ENCODE data around the gene LARGE1. TPM values are rescaled to one million over a fixed set of nuclear protein-coding genes. Genes with fewer than 3 reads are reported as not detected.
A peak's percentile ranks its signal among the peaks of the same experiment; 100 is the strongest.

LARGE1 gene
- total RNA-seq, 1 experiment from 2014 or later: 1.3 TPM

GRCh38 chr22:33443683-33444082, 476.6 kb downstream of the LARGE1 start:
- Histone ChIP-seq H3F3A (ENCODE audit: low read length, unreplicated experiment) (no peaks in the 10 kb centered on the region), H3K4me3 (ENCODE audit: low read length) (no peak overlapping the region), H2AFZ (ENCODE audit: low read length) (no peak overlapping the region), H3K36me3 (ENCODE audit: low read depth, low read length) (no peaks in the 10 kb centered on the region), H3K9ac (ENCODE audit: low read length) (no peak overlapping the region), H3K9me2 (replicated peaks; ENCODE audit: low read length) (no peaks in the 10 kb centered on the region), H3K4me1 (ENCODE audit: insufficient read depth, low read length) (no peaks in the 10 kb centered on the region), H3K79me2 (ENCODE audit: low read length) (no peaks in the 10 kb centered on the region), H3K27ac (ENCODE audit: low read length) (no peak overlapping the region), H4K20me1 (ENCODE audit: low read length) (no peaks in the 10 kb centered on the region), H3K4me2 (ENCODE audit: low read length) (no peak overlapping the region), H3K27me3 (ENCODE audit: low read length) (no peaks in the 10 kb centered on the region), H3K9me3 (ENCODE audit: low read length) (0 out of 2 replicates have a peak, but pooled peaks cover 4% of the 10 kb centered on the region)
- DNase-seq: no peak
- intact Hi-C loops (cut with micrococcal nuclease): no loop called here
- ChIA-PET POLR2A (ENCODE audit: unreplicated experiment) (no interaction called here), CTCF (no interaction called here)
- TF ChIP-seq CTCF (conservative IDR thresholded peaks at IDR 0.05; ENCODE audit: low read depth, low read length): no peak
- TF ChIP-seq EZH2phosphoT487 (IDR thresholded peaks at IDR 0.05; ENCODE audit: borderline replicate concordance, low read length): no peak
- TF ChIP-seq EZH2 (IDR thresholded peaks at IDR 0.05; ENCODE audit: low read length, unreplicated experiment): no peak
- no peak for ATAC-seq
- no TSS peak for BruUV-seq (replicated peaks)

GRCh38 chr22:33440756-33441155, 479.5 kb downstream of the LARGE1 start:
- ChIA-PET POLR2A (ENCODE audit: unreplicated experiment) (no interaction called here), CTCF (no interaction called here)
- Histone ChIP-seq H3K4me1 (ENCODE audit: insufficient read depth, low read length) (no peaks in the 10 kb centered on the region), H3K9me2 (replicated peaks; ENCODE audit: low read length) (no peaks in the 10 kb centered on the region), H3K4me3 (ENCODE audit: low read length) (no peak overlapping the region), H3K36me3 (ENCODE audit: low read depth, low read length) (no peaks in the 10 kb centered on the region), H3K27ac (ENCODE audit: low read length) (no peak overlapping the region), H3K79me2 (ENCODE audit: low read length) (no peaks in the 10 kb centered on the region), H3K4me2 (ENCODE audit: low read length) (no peak overlapping the region), H4K20me1 (ENCODE audit: low read length) (no peaks in the 10 kb centered on the region), H3K9ac (ENCODE audit: low read length) (no peak overlapping the region), H3F3A (ENCODE audit: low read length, unreplicated experiment) (no peaks in the 10 kb centered on the region), H2AFZ (ENCODE audit: low read length) (no peak overlapping the region), H3K9me3 (ENCODE audit: low read length) (0 out of 2 replicates have a peak, but pooled peaks cover 4% of the 10 kb centered on the region), H3K27me3 (ENCODE audit: low read length) (no peaks in the 10 kb centered on the region)
- intact Hi-C loops (cut with micrococcal nuclease): no loop called here
- TF ChIP-seq CTCF (conservative IDR thresholded peaks at IDR 0.05; ENCODE audit: low read depth, low read length) (no peak), EZH2 (IDR thresholded peaks at IDR 0.05; ENCODE audit: low read length, unreplicated experiment) (no peak), EZH2phosphoT487 (IDR thresholded peaks at IDR 0.05; ENCODE audit: borderline replicate concordance, low read length) (no peak)
- DNase-seq (no peak), ATAC-seq (no peak)
- no TSS peak for BruUV-seq (replicated peaks)

- intact Hi-C loops (cut with micrococcal nuclease): no loop called here
- no peaks in the 10 kb centered on the region for H3K79me2 ChIP-seq (ENCODE audit: low read length)
- no peak for ATAC-seq
- no TSS peak for BruUV-seq (replicated peaks)
- ChIA-PET CTCF (no interaction called here), POLR2A (ENCODE audit: unreplicated experiment) (no interaction called here)
- 0 out of 2 replicates have a peak, but pooled peaks cover 4% of the 10 kb centered on the region for H3K9me3 ChIP-seq (ENCODE audit: low read length)
- no peak for TF ChIP-seq EZH2phosphoT487 (IDR thresholded peaks at IDR 0.05; ENCODE audit: borderline replicate concordance, low read length)
- no peak overlapping the region for H2AFZ ChIP-seq (ENCODE audit: low read length)
- no peak overlapping the region for H3K9ac ChIP-seq (ENCODE audit: low read length)
- peak overlapping the region; percentile 34 for H3K27ac ChIP-seq (ENCODE audit: low read length)
- H3F3A ChIP-seq (ENCODE audit: low read length, unreplicated experiment): no peaks in the 10 kb centered on the region
- no peak overlapping the region for H3K4me3 ChIP-seq (ENCODE audit: low read length)
- H3K9me2 ChIP-seq (replicated peaks; ENCODE audit: low read length): no peaks in the 10 kb centered on the region
- H4K20me1 ChIP-seq (ENCODE audit: low read length): no peaks in the 10 kb centered on the region
- no peaks in the 10 kb centered on the region for H3K4me1 ChIP-seq (ENCODE audit: insufficient read depth, low read length)
- DNase-seq: peak; percentile 45
- H3K27me3 ChIP-seq (ENCODE audit: low read length): no peaks in the 10 kb centered on the region
- H3K4me2 ChIP-seq (ENCODE audit: low read length): no peak overlapping the region
- H3K36me3 ChIP-seq (ENCODE audit: low read depth, low read length): no peaks in the 10 kb centered on the region
These were observed 482.0 kb downstream of the LARGE1 start for GRCh38 chr22:33438273-33438672.
